Measurements from ENCODE around the gene WDR6.

Gene WDR6, protein sequence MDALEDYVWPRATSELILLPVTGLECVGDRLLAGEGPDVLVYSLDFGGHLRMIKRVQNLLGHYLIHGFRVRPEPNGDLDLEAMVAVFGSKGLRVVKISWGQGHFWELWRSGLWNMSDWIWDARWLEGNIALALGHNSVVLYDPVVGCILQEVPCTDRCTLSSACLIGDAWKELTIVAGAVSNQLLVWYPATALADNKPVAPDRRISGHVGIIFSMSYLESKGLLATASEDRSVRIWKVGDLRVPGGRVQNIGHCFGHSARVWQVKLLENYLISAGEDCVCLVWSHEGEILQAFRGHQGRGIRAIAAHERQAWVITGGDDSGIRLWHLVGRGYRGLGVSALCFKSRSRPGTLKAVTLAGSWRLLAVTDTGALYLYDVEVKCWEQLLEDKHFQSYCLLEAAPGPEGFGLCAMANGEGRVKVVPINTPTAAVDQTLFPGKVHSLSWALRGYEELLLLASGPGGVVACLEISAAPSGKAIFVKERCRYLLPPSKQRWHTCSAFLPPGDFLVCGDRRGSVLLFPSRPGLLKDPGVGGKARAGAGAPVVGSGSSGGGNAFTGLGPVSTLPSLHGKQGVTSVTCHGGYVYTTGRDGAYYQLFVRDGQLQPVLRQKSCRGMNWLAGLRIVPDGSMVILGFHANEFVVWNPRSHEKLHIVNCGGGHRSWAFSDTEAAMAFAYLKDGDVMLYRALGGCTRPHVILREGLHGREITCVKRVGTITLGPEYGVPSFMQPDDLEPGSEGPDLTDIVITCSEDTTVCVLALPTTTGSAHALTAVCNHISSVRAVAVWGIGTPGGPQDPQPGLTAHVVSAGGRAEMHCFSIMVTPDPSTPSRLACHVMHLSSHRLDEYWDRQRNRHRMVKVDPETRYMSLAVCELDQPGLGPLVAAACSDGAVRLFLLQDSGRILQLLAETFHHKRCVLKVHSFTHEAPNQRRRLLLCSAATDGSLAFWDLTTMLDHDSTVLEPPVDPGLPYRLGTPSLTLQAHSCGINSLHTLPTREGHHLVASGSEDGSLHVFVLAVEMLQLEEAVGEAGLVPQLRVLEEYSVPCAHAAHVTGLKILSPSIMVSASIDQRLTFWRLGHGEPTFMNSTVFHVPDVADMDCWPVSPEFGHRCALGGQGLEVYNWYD

GRCh38 chr3:49007068-49007770, at the start of gene WDR6:
TSS of gene WDR6 (plus strand) at chr3:49007391. CDS start at chr3:49007432, 41 bp downstream.
- TF ChIP-seq, protein P1, sequence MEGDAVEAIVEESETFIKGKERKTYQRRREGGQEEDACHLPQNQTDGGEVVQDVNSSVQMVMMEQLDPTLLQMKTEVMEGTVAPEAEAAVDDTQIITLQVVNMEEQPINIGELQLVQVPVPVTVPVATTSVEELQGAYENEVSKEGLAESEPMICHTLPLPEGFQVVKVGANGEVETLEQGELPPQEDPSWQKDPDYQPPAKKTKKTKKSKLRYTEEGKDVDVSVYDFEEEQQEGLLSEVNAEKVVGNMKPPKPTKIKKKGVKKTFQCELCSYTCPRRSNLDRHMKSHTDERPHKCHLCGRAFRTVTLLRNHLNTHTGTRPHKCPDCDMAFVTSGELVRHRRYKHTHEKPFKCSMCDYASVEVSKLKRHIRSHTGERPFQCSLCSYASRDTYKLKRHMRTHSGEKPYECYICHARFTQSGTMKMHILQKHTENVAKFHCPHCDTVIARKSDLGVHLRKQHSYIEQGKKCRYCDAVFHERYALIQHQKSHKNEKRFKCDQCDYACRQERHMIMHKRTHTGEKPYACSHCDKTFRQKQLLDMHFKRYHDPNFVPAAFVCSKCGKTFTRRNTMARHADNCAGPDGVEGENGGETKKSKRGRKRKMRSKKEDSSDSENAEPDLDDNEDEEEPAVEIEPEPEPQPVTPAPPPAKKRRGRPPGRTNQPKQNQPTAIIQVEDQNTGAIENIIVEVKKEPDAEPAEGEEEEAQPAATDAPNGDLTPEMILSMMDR (IDR thresholded peaks at IDR 0.05; ENCODE audit: borderline replicate concordance, control extremely low read depth, extremely low read depth, insufficient read depth, missing control alignments): peak; percentile 29
- peak; percentile 98 for DNase-seq (ENCODE audit: low spot score)
- in situ Hi-C loops (cut with MboI; ENCODE audit: low sequenced_read_pairs, unreplicated experiment): no loop called here

- TF ChIP-seq, protein P1 (IDR thresholded peaks at IDR 0.05; ENCODE audit: borderline replicate concordance, control extremely low read depth, extremely low read depth, insufficient read depth, missing control alignments): no peak
- peak; percentile 42 for DNase-seq (ENCODE audit: low spot score)
- in situ Hi-C loops (cut with MboI; ENCODE audit: low sequenced_read_pairs, unreplicated experiment): no loop called here
These were observed 46.3 kb upstream of the WDR6 start for GRCh38 chr3:48960841-48961413.

- TF ChIP-seq, protein P1 (IDR thresholded peaks at IDR 0.05; ENCODE audit: borderline replicate concordance, control extremely low read depth, extremely low read depth, insufficient read depth, missing control alignments): no peak
- in situ Hi-C loops (cut with MboI; ENCODE audit: low sequenced_read_pairs, unreplicated experiment): no loop called here
These were observed 44.9 kb upstream of the WDR6 start for GRCh38 chr3:48962340-48962739.

GRCh38 chr3:48962939-48963338, 44.3 kb upstream of the WDR6 start:
- no peak for DNase-seq (ENCODE audit: low spot score)
- TF ChIP-seq, protein P1 (IDR thresholded peaks at IDR 0.05; ENCODE audit: borderline replicate concordance, control extremely low read depth, extremely low read depth, insufficient read depth, missing control alignments): no peak
- in situ Hi-C loops (cut with MboI; ENCODE audit: low sequenced_read_pairs, unreplicated experiment): no loop called here

More at GRCh38 chr3:48962340-48962739, 44.9 kb upstream of the WDR6 start:
- no peak for DNase-seq (ENCODE audit: low spot score)

DNA sequence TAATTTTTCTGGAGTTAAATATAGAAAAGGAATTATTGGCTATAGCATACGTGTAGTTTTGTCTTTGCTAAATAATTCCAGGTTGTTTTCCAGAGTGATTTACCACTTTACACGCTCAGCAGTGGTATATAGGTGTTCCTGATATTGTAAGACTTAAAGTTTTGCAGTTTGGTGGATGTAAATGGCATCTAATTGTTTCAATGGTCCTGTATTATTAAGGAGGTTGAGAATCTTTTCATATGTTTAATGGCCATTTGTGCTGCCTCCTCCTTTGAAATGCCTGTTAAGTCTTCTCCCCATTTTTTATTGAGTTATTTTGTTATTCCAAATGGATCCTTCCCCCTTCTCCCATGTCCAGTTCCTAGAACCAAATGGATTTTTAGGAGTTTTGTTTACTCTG, 43.6 kb upstream of the WDR6 start:
- in situ Hi-C loops (cut with MboI; ENCODE audit: low sequenced_read_pairs, unreplicated experiment): no loop called here
- DNase-seq (ENCODE audit: low spot score): no peak

More for the DNA sequence above, 43.6 kb upstream of the WDR6 start:
- TF ChIP-seq, protein P1 (IDR thresholded peaks at IDR 0.05; ENCODE audit: borderline replicate concordance, control extremely low read depth, extremely low read depth, insufficient read depth, missing control alignments): no peak

Measured in GM13976 (cell line).